ENCODE measurements around the gene BTBD10.

BTBD10 gene

GRCh38 chr11:13373216-13373615, 89.8 kb downstream of the BTBD10 start:
- no peak for DNase-seq

DNA sequence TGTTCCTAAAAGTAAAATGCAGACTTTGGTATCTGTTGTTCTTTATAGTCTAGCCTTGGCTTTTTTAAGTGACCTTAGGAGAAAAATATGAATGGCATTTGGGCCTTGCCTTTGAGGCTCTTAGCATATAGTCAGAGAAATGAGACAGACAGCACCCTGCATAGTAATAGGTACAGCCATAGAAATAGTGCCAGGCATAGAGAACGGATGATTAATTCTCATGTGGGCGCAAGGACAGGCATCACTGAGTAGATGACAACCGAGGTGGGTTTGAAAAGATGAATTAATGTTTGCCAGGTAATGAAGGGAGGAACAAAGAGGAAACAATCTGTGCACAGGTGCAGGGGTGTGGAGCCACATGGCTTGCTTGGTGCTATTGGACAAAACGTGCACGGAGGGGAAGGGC, 95.0 kb downstream of the BTBD10 start:
- no peak for DNase-seq

DNA sequence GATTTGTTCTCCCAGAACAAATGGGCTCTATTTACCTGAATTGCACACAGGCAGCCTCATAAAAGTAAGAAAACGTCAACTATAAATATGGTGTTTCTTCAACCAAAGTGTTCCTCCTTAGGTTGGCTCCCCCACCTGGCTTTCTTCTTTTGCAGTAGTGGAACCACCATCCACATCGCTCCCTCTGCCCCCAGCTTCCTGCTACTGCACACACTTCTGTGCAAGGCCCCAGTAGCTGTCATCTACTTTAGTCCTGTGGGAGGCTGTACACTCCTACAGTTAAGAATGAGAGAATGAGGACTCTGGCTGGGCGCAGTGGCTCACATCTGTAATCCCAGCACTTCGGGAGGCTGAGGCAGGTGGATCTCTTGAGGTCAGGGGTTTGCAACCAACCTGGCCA, 95.9 kb downstream of the BTBD10 start:
- no peak for DNase-seq

DNA sequence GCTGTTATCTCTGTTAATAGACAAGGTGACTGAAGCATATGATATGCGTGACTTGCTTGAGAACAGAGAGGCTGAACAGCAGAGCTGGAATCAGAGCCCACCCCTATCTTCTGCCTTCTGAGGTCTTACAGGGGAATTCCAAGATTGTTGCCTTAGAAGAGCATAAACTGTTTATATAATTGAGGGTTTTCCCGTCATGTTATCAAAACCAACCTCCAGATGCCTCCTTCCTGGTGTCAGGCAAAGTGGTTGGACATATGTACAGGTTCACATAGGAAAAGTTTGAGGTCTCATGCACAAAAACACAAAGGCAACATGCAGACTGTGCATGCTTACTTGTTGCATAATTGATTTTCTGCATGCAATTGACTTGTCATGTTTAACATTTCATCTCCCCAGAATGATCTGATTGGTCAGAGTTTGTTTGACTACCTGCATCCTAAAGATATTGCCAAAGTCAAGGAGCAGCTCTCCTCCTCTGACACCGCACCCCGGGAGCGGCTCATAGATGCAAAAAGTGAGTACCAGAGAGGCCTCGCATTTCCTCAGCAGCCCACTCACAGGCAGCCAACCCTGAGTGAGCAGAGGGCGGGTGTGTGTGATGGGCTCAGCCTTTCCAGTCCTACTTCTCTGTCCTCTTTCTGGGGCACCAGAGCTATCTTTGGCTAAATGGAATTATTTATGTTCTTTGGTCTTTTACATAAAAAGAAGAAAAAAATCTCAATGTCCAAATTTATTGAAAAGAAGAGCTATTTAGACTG, 96.6 kb downstream of the BTBD10 start:
- DNase-seq: no peak

- no peak for DNase-seq
These were observed 98.6 kb downstream of the BTBD10 start for GRCh38 chr11:13364388-13364787.

- no peak for DNase-seq
These were observed 100.4 kb downstream of the BTBD10 start for GRCh38 chr11:13362596-13363109.

GRCh38 chr11:13358596-13359270, 104.3 kb downstream of the BTBD10 start:
- no peak for DNase-seq

GRCh38 chr11:13357232-13357631, 105.8 kb downstream of the BTBD10 start:
- DNase-seq: no peak

- no peak for DNase-seq
These were observed 107.8 kb downstream of the BTBD10 start for GRCh38 chr11:13355191-13355590.

- DNase-seq: no peak
These were observed 108.7 kb downstream of the BTBD10 start for GRCh38 chr11:13354335-13354734.

DNA sequence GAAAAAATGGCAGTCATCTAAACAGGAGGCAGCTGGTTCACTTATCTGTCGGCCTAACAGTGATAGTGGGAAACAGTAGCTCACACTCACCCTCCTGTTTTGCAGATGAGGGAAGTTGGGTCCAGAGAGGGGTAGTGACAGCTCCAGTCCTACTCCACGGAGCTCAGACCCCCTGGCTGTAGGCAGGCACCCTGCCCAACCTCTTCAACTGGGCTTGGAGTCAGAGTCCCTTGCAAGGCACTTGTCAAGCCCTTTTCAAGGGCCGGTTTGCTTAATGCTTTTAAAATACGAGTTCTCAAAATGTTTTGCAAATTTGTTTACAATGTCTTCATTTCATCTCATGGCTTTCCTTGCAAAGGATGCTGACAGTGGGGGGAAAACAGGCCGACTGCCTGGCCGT, 110.3 kb downstream of the BTBD10 start:
- no peak for DNase-seq

- DNase-seq: no peak
These were observed 113.4 kb downstream of the BTBD10 start for GRCh38 chr11:13349581-13349980.

DNA sequence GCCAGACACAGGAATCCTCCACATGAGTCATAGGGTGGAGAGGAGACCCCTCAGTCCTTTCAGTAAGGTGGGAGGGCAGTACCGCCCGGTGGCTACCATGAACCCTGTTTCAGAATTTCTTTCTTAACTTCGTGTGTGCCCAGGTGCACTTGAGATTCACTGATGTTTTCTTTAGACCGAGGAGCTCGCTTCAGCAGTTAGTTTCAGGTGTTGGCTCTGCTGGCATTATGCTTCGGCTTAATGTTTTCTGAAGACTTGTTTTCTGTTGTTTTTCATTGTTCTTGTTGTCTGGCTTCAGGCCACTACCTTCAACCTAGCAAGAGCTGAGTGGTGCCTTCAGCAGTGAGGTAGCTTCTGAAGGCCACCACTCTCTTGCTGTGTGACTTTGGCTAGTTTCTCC, 114.0 kb downstream of the BTBD10 start:
- DNase-seq: no peak

DNA sequence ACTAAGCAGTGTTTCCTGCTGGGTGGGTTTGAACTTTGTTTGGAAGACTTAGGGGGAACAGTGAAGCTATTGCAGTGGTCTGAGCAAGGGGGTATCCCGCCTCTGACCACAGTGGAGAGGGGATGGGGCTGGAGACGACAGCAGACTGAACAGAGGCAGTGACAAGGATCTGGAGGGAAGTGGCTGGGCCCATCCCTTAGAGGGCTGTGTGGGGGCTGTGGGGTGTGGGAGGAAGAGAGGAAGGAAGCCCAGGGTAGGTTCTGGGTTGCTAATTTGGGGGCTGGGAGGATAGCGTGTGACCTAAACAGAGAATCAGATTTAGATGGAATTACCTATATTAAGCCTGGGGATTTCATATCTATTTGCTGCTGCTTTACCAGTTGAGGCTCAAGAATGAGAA, 114.7 kb downstream of the BTBD10 start:
- DNase-seq: no peak

DNA sequence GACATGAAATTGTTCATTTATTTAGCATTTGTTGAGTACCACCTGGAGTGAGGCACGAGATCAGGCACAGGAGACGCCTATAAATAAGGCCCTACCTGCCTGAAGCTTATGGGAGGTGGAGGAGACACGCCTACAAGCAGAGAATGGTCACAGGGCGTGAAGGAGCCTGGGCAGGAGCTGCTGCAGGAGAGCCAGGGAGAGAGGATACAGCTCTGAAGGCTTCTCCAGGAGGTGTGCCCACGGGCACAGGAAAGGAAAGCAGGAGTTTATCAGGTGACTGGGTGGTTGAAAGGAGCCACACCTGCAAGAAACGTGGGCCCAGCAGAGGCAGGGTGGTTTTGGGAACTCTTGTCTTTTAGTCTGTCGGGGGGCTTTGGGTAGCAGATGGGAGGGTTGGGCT, 115.1 kb downstream of the BTBD10 start:
- no peak for DNase-seq

GRCh38 chr11:13346470-13346869, 116.6 kb downstream of the BTBD10 start:
- no peak for DNase-seq

GRCh38 chr11:13344818-13345217, 118.2 kb downstream of the BTBD10 start:
- DNase-seq: no peak

DNA sequence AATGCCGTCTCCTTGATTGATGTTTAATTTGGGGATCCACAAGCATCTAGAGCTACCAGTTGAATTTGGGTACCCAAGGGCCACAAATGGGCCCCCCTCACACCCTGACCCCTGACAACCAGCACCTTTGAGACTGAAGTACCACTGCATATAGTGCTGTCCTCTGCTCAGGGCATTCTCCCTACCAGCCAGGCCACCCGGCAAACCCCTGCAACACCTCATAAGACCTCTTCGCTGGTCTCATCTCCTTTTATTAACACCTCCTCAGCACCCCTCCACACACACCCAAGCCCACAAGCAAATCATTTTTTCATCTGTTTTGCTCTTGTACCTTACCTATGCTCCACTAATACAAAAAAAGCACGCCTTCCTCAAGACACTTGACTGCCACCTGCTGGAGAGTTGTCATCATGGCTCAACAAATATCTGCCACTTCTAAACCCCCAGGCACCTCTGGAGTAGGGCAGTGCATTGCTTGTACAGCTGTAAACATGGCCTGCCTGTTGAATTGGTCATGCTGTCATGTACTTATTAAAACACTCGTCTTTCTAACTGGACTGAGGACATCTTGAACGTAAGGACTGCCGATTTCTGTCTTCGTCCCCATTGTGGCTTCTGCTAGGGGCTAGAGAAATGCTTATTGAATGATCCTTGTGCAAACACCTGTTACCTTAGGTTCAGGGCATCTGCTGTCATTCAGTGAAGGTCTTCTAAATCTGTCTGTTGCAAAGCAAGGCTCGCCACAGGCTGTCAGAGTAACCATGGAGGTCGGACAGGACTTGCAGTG, 118.9 kb downstream of the BTBD10 start:
- peak; percentile 77 for DNase-seq

- DNase-seq: no peak
These were observed 120.0 kb downstream of the BTBD10 start for GRCh38 chr11:13343067-13343466.

DNA sequence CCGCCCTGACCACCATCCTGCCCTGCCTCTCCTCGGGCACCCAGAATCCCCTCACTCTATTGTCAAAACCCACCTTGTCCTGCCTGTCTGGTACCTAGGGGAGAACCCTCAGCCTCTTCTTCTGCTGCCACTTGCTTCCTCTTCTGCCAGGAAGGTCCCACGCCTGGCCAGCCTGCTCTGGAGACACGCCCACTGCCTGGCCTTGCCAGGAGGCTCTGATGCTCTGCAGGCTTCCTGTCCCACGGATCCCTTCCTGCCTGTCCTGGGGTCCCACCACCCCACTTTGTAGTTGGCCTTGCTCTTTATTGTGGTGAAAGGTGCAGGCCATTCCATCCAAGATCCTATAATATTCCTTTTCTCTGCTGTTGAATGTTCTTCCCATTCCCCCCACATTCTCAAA, 122.0 kb downstream of the BTBD10 start:
- no peak for DNase-seq

- DNase-seq: peak; percentile 20
These were observed 123.5 kb downstream of the BTBD10 start for GRCh38 chr11:13339195-13340153.

- DNase-seq: peak; percentile 44
These were observed 124.5 kb downstream of the BTBD10 start for GRCh38 chr11:13338427-13339069.
